Naive B cell (primary cell): ENCODE data around the gene MCRIP2. TPM values are rescaled to one million over a fixed set of nuclear protein-coding genes. Genes with fewer than 3 reads are reported as not detected.

Source experiments
- ATAC-seq, 2 donors: fragments of 150-1000 bp; cut with Tn5 transposase; 2 replicates each; pipeline ENCODE4 v1.10.0; 2021; ENCODE audit warnings: low read depth in 2 of 2, mild to moderate bottlenecking in 2 of 2, moderate library complexity in 2 of 2
- DNase-seq: peaks from one replicate; pipeline ENCODE4 v3.0.0; 2022
- H3K27ac Mint-ChIP-seq, 6 donors: one replicate each; pipeline ENCODE4 v1.8.0; 2020 to 2022; ENCODE audit warnings: mild to moderate bottlenecking in 6 of 6, mixed read lengths in 6 of 6, moderate library complexity in 5 of 6, inconsistent platforms in 2 of 6
- H3K27me3 Mint-ChIP-seq, 3 donors: one replicate each; pipeline ENCODE4 v1.8.0; 2021 to 2022; ENCODE audit warnings: mixed read lengths in 3 of 3, mild to moderate bottlenecking in 1 of 3
- H3K36me3 Mint-ChIP-seq, 2 donors: one replicate each; pipeline ENCODE4 v1.8.0; 2020 to 2022; ENCODE audit warnings: mixed read lengths in 2 of 2, inconsistent platforms in 1 of 2, mild to moderate bottlenecking in 1 of 2
- H3K4me1 Mint-ChIP-seq, 3 donors: one replicate each; pipeline ENCODE4 v1.8.0; 2020 to 2022; ENCODE audit warnings: mixed read lengths in 3 of 3, inconsistent platforms in 1 of 3, mild to moderate bottlenecking in 1 of 3, moderate library complexity in 1 of 3
- H3K4me3 Mint-ChIP-seq, 8 donors: one replicate each; pipeline ENCODE4 v1.8.0; 2020 to 2022; ENCODE audit warnings: mild to moderate bottlenecking in 8 of 8, mixed read lengths in 8 of 8, moderate library complexity in 8 of 8, inconsistent platforms in 2 of 8
- H3K9me3 Mint-ChIP-seq, 7 donors: one replicate each; pipeline ENCODE4 v1.8.0; 2020 to 2022; ENCODE audit warnings: mixed read lengths in 7 of 7, mild to moderate bottlenecking in 5 of 7, inconsistent platforms in 2 of 7, moderate library complexity in 1 of 7
- polyA plus RNA-seq, 6 donors: library from polyadenylated mRNA; unstranded; fragments of 300-500 nt; fragmentation: Illumina TruSeq; gene quantifications; one replicate each; pipeline ENCODE4 v1.2.3, GENCODE V29; 2021; ENCODE audit warnings: low read depth in 6 of 6

MCRIP2 gene
- polyA plus RNA-seq, 6 donors from 2014 or later = 20.8 to 46.6 (median 22.7) TPM

DNA sequence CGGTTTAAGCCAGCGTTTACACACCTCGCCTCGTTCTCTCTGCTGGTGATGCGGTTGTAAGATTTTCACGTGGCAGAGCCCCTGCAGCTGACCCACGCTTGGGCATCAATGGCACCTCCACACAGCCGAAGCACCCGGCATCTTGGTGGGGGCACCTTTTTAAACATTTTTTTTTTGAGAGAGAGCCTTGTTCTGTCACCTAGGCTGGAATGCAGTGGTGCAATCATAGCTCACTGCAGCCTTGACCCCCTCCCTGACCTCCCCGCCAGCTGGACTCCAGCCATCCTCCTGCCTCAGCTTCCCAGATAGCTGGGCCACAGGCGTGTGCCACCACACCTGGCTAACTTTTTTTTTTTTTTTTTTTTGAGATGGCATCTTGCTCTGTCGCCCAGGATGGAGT is 12.4 kb downstream of the MCRIP2 start:
- H3K27me3 Mint-ChIP-seq = no peaks in the 10 kb centered on the region
- no peak overlapping the region for H3K4me3 Mint-ChIP-seq
- H3K36me3 Mint-ChIP-seq = no peaks in the 10 kb centered on the region
- ATAC-seq (no peak), DNase-seq (no peak)
- H3K9me3 Mint-ChIP-seq = no peaks in the 10 kb centered on the region
- no peak overlapping the region for H3K27ac Mint-ChIP-seq
- H3K4me1 Mint-ChIP-seq = no peaks in the 10 kb centered on the region

DNA sequence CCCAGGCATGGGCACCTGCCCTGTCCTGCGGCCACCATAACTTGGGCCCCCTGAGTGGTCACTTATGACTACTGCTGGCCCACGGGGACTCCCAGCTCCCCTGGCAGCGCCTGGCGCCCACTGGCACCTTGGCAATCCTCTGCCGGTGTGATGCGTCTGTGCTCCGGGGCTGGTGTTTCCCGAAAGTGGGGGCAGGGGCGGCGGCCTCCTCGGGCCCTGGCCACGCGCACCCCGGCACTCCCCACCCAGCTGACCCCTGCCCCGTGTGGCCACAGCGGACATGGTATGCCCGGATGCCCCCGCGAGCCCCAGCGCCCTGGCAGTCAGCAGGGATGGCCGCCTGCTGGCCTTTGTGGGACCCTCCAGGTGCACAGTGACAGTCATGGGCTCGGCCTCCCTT is 15.9 kb downstream of the MCRIP2 start:
- H3K4me3 Mint-ChIP-seq = no peak overlapping the region
- H3K9me3 Mint-ChIP-seq = no peaks in the 10 kb centered on the region
- H3K36me3 Mint-ChIP-seq = no peaks in the 10 kb centered on the region
- DNase-seq = no peak
- H3K4me1 Mint-ChIP-seq = peaks cover 5 to 14% (median 6%) of the 10 kb centered on the region in 3 donors
- H3K27ac Mint-ChIP-seq = no peak overlapping the region
- no peaks in the 10 kb centered on the region for H3K27me3 Mint-ChIP-seq
- no peak for ATAC-seq

DNA sequence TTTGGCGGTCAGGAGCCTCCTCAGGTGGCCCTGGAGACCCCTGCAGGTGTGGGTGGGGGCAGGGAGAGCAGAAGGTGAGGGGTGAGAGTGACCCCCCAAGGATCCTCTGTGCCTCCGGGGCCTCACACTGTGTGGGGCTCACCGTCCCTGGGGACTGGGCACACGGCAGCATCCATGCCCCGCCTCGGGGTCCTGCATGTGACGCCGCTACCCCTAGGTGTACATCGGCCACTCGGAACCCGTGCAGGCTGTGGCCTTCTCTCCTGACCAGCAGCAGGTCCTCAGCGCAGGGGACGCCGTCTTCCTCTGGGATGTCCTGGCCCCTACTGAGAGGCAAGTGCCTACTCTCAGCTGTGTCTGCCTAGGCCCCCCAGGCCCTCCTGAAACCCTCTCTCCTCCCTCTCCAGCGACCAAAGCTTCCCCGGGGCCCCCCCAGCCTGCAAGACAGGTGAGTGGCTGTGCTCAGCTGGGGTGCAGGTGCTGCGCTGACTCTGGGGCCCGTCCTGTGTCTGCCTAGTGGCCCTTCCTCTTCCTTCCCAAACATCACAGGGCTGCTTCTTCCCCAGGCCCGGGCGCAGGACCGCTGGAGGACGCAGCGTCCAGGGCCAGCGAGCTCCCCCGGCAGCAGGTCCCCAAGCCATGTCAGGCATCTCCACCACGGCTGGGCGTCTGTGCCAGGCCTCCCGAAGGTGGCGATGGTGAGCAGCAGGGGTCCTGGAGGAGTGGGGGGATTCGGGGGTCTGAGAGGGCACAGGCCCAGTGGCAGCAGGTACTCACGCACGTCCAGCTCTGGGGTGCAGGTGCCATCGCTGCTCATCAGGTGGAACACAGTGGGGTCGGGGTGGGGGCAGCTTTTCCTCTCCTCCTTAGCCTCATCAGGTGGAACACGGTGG is 17.3 kb downstream of the MCRIP2 start:
- peak overlapping the region in 1 of 6 donors; percentile 87 for H3K27ac Mint-ChIP-seq

DNA sequence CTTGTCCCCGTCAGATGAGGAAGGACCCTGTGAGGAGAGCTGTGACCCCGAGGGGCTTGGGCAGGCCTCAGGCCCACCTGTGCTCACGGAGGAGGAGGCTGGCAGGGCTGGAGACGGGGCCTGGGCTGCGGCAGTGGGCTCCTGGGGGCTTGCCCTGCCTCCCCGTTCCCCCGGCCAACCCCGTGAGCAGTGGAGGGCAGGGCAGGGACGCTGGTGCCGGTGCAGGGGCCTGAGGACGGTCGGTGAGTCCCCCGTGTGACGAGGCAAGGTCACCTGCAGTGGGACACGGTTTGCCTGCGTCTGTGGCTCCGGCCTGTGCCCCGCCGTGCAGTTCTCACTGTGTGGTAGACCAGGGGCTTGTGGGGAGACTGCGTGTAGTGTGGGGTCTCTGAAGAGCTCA is 18.0 kb downstream of the MCRIP2 start:
- ATAC-seq (no peak), DNase-seq (no peak)
- H3K4me3 Mint-ChIP-seq = no peak overlapping the region
- peaks cover 5 to 14% (median 6%) of the 10 kb centered on the region in 3 donors for H3K4me1 Mint-ChIP-seq
- no peaks in the 10 kb centered on the region for H3K9me3 Mint-ChIP-seq
- no peaks in the 10 kb centered on the region for H3K27me3 Mint-ChIP-seq
- H3K36me3 Mint-ChIP-seq = no peaks in the 10 kb centered on the region
- H3K27ac Mint-ChIP-seq = peak overlapping the region in 1 of 6 donors; percentile 30

More for the DNA sequence above, 17.3 kb downstream of the MCRIP2 start:
- H3K36me3 Mint-ChIP-seq = no peaks in the 10 kb centered on the region
- H3K4me1 Mint-ChIP-seq = peaks cover 5 to 14% (median 6%) of the 10 kb centered on the region in 3 donors
- peak overlapping the region in 2 of 8 donors; percentile 16 to 42 for H3K4me3 Mint-ChIP-seq
- no peak for ATAC-seq
- H3K27me3 Mint-ChIP-seq = no peaks in the 10 kb centered on the region
- H3K9me3 Mint-ChIP-seq = no peaks in the 10 kb centered on the region
- no peak for DNase-seq

GRCh38 chr16:660132-660458 is 18.5 kb downstream of the MCRIP2 start:
- Mint-ChIP-seq H3K27me3 (no peaks in the 10 kb centered on the region), H3K4me1 (peaks cover 5 to 14% (median 6%) of the 10 kb centered on the region in 3 donors), H3K27ac (peak overlapping the region in 1 of 6 donors; percentile 30), H3K9me3 (no peaks in the 10 kb centered on the region), H3K36me3 (no peaks in the 10 kb centered on the region), H3K4me3 (no peak overlapping the region)
- no peak for DNase-seq
- ATAC-seq = no peak

DNA sequence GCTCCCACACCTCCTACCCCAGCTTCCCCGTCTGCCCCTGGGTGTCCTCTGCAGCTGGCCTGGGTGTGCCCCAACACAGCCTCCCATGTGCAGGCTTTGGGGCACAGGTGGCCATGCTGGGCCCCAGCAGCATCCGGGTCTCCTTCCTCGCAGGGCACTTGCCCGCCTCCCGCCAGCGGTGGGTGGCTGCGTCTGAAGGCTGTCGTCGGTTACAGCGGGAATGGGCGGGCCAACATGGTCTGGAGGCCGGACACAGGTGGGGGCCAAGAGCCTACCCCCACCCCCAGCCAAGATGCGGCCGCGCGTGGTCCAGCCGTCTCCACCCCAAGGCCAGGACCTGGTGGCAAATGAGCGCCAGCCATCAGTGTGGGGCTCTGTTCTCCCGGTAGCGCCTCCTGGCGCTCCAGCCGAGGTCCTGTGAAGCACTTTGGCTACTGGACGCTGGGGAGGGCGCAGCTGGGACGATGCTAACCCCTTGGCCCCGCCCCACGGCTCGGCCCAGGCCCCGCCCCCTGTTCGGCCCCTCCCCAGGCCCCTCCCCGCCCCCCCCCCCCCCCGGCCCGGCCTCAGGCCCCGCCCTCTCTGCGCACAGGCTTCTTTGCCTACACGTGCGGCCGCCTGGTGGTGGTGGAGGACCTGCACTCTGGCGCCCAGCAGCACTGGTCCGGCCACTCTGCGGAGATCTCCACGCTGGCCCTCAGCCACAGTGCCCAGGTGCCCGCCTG is 19.0 kb downstream of the MCRIP2 start:
- DNase-seq (peak; percentile 54), ATAC-seq (peak; percentile 78 to 83)
- Mint-ChIP-seq H3K27me3 (no peaks in the 10 kb centered on the region), H3K4me1 (peaks cover 5 to 14% (median 6%) of the 10 kb centered on the region in 3 donors), H3K9me3 (no peaks in the 10 kb centered on the region), H3K27ac (no peak overlapping the region), H3K36me3 (no peaks in the 10 kb centered on the region), H3K4me3 (peak overlapping the region in 6 of 8 donors; percentile 18 to 60 (median 40))

GRCh38 chr16:661184-661821 is 19.7 kb downstream of the MCRIP2 start:
- Mint-ChIP-seq H3K9me3 (no peaks in the 10 kb centered on the region), H3K4me3 (peak overlapping the region in 6 of 8 donors; percentile 18 to 60 (median 40)), H3K27me3 (no peaks in the 10 kb centered on the region), H3K4me1 (peaks cover 5 to 14% (median 6%) of the 10 kb centered on the region in 3 donors), H3K27ac (no peak overlapping the region), H3K36me3 (no peaks in the 10 kb centered on the region)
- no peak for DNase-seq
- no peak for ATAC-seq

GRCh38 chr16:662095-662494 is 20.5 kb downstream of the MCRIP2 start:
- no peak overlapping the region for H3K27ac Mint-ChIP-seq
- no peaks in the 10 kb centered on the region for H3K9me3 Mint-ChIP-seq
- peaks cover 5 to 14% (median 6%) of the 10 kb centered on the region in 3 donors for H3K4me1 Mint-ChIP-seq
- peak overlapping the region in 1 of 8 donors; percentile 66 for H3K4me3 Mint-ChIP-seq
- no peak for DNase-seq
- no peaks in the 10 kb centered on the region for H3K27me3 Mint-ChIP-seq
- no peak for ATAC-seq
- no peaks in the 10 kb centered on the region for H3K36me3 Mint-ChIP-seq

DNA sequence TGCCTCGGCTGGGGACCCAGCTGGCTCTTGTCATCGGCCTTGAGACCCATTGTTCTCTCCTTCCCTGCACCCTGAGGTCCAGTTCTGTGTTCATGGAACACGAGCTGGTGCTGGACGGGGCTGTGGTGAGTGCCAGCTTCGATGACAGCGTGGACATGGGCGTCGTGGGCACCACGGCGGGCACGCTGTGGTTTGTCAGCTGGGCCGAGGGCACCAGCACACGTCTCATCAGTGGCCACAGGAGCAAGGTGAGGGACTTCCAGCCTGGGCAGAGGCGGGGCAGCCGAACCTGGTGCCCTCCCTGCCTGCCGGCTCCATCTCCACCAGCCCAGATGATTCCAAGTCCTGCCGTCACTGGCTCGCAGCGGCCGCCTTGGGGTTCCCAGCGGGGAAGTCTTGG is 21.0 kb downstream of the MCRIP2 start:
- H3K27ac Mint-ChIP-seq = no peak overlapping the region
- H3K36me3 Mint-ChIP-seq = no peaks in the 10 kb centered on the region
- H3K27me3 Mint-ChIP-seq = no peaks in the 10 kb centered on the region
- peaks cover 7 to 14% (median 8%) of the 10 kb centered on the region in 3 donors for H3K4me1 Mint-ChIP-seq
- peak overlapping the region in 2 of 8 donors; percentile 19 to 66 for H3K4me3 Mint-ChIP-seq
- ATAC-seq = no peak
- no peak for DNase-seq
- H3K9me3 Mint-ChIP-seq = no peaks in the 10 kb centered on the region

GRCh38 chr16:666572-666971 is 24.9 kb downstream of the MCRIP2 start:
- no peaks in the 10 kb centered on the region for H3K9me3 Mint-ChIP-seq

GRCh38 chr16:667113-667779 is 25.6 kb downstream of the MCRIP2 start:
- Mint-ChIP-seq H3K4me3 (peak overlapping the region; percentile 79 to 92 (median 82)), H3K27me3 (no peaks in the 10 kb centered on the region), H3K27ac (peak overlapping the region in 4 of 6 donors; percentile 24 to 95 (median 67)), H3K36me3 (no peaks in the 10 kb centered on the region), H3K4me1 (peaks cover 6 to 8% (median 7%) of the 10 kb centered on the region in 3 donors), H3K9me3 (no peaks in the 10 kb centered on the region)
- ATAC-seq (no peak), DNase-seq (no peak)

More at GRCh38 chr16:666572-666971, 24.9 kb downstream of the MCRIP2 start:
- Mint-ChIP-seq H3K4me3 (peak overlapping the region in 1 of 8 donors; percentile 18), H3K27me3 (no peaks in the 10 kb centered on the region), H3K36me3 (no peaks in the 10 kb centered on the region), H3K27ac (no peak overlapping the region), H3K4me1 (peaks cover 7 to 8% (median 8%) of the 10 kb centered on the region in 3 donors)
- no peak for ATAC-seq
- DNase-seq = no peak

DNA sequence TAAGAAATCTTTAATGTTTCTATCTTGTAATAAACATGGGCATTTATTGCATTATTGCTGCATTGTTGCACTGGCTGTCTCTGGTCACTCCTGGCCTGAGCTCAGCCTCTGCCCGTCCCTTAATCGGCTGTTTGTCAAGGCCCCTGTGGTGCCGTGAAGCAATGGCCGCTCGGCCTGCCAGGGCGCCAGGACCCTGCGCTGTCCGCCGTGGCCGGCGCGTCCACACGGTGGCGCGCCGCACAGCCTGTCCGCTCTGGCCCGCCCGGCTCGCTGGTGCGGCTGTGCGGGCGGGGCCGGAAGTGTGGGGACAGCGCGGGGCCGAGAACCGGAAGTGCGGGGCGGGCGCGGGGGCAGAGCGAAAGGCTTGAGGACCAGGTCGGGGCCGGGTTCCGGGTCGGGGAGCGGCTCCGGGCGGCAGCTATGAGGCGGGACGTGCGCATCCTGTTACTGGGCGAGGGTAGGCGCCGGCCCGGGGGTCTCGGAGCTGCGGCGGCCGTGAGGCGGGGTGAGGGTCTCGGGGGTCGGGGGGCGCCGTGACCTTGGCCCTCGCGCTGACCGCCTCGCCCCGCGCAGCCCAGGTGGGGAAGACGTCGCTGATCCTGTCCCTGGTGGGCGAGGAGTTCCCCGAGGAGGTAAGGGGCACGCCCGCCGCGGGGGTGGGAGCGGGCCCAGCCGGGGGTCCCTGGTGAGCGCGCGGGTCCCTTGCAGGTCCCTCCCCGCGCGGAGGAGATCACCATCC is 26.3 kb downstream of the MCRIP2 start, which contains the start of gene RHOT2:
TSS of gene RHOT2 (plus strand) at position 353 of the 739 bp plus-strand sequence. CDS start at position 421, 68 bp downstream.
- H3K9me3 Mint-ChIP-seq = no peaks in the 10 kb centered on the region
- DNase-seq = peak; percentile 95
- H3K4me3 Mint-ChIP-seq = peak within 1 kb of the TSS; percentile 79 to 92 (median 82)
- peak within 1 kb of the TSS in 5 of 6 donors; percentile 63 to 95 (median 71) for H3K27ac Mint-ChIP-seq
- H3K4me1 Mint-ChIP-seq = peaks cover 6 to 8% (median 7%) of the 10 kb centered on the region in 3 donors
- H3K36me3 Mint-ChIP-seq = no peaks in the 10 kb centered on the region
- ATAC-seq = peak; percentile 96 to 97
- H3K27me3 Mint-ChIP-seq = no peaks in the 10 kb centered on the region
